Caco-2 (cell line): ENCODE measurements around the gene NDUFB4. TPM values are rescaled to one million over a fixed set of nuclear protein-coding genes. Genes with fewer than 3 reads are reported as not detected.
A peak's percentile ranks its signal among the peaks of the same experiment; 100 is the strongest.

ENCODE experiments used
- BruUV-seq: library from RNA; stranded (reverse); fragments of 400-500 nt; replicated peaks from 2 replicates; lab custom pipeline; 2021; lab: Mats Ljungman, UMichigan
- CTCF ChIA-PET: fragments of 300-600 bp; sonication (Branson Sonifier 250); formaldehyde crosslinking; loops from one replicate; lab custom pipeline; 2022; ENCODE audit warnings: antibody characterized with exemption; lab: Charles Lee
- POLR2A ChIA-PET: fragments of 300-600 bp; sonication (Branson Sonifier 250); formaldehyde crosslinking; loops from one replicate; lab custom pipeline; 2022; ENCODE audit warnings: antibody characterized with exemption; lab: Charles Lee
- DNase-seq, 2 experiments: peaks; one replicate each; pipeline versions ENCODE4 v3.0.0 to v3.0.0-alpha.2; 2020 to 2022
- H3K27me3 ChIP-seq: replicated peaks from 2 replicates; pipeline ENCODE4 v1.6.0; 2011; ENCODE audit warnings: low read length; ENCODE audit not compliant: control insufficient read depth, insufficient read depth
- H3K36me3 ChIP-seq: 2 replicates; pipeline ENCODE4 v1.5.1; 2011; ENCODE audit warnings: low read length; ENCODE audit not compliant: control insufficient read depth, insufficient read depth
- H3K4me1 ChIP-seq: fragments of 250-450 bp; sonication (Bioruptor Pico); 2 replicates; pipeline ENCODE4 v1.5.1; 2020; ENCODE audit warnings: mild to moderate bottlenecking
- H3K4me3 ChIP-seq: 2 replicates; pipeline ENCODE4 v1.5.1; 2011; ENCODE audit warnings: low read depth, mild to moderate bottlenecking, control low read depth, low read length
- H3K9me3 ChIP-seq: fragments of 250-450 bp; sonication (Bioruptor Pico); 2 replicates; pipeline ENCODE4 v1.5.1; 2020; ENCODE audit warnings: mild to moderate bottlenecking, moderate library complexity
- H3K27ac Mint-ChIP-seq: one replicate; pipeline ENCODE4 v1.8.0; 2022; ENCODE audit warnings: mixed read lengths; ENCODE audit not compliant: unreplicated experiment
- H3K27me3 Mint-ChIP-seq: one replicate; pipeline ENCODE4 v1.8.0; 2022; ENCODE audit warnings: mixed read lengths; ENCODE audit not compliant: insufficient read depth, unreplicated experiment
- H3K36me3 Mint-ChIP-seq: one replicate; pipeline ENCODE4 v1.8.0; 2022; ENCODE audit warnings: mild to moderate bottlenecking, mixed read lengths; ENCODE audit not compliant: insufficient read depth, unreplicated experiment
- H3K4me1 Mint-ChIP-seq: one replicate; pipeline ENCODE4 v1.8.0; 2022; ENCODE audit warnings: low read depth, mixed read lengths; ENCODE audit not compliant: unreplicated experiment
- H3K4me3 Mint-ChIP-seq: one replicate; pipeline ENCODE4 v1.8.0; 2022; ENCODE audit warnings: mild to moderate bottlenecking, moderate library complexity, mixed read lengths; ENCODE audit not compliant: unreplicated experiment
- H3K9me3 Mint-ChIP-seq: one replicate; pipeline ENCODE4 v1.8.0; 2022; ENCODE audit warnings: mixed read lengths; ENCODE audit not compliant: unreplicated experiment
- CTCF ChIP-seq, 2 experiments: fragments of 200-600 bp in 1 of 2; IDR thresholded peaks; 1 replicate in 1 of 2; 2 replicates in 1 of 2; pipeline versions ENCODE4 v1.5.1 to v1.8.0; 2011 to 2022; ENCODE audit warnings: antibody characterized with exemption in 1 of 2, control low read depth in 1 of 2, inconsistent platforms in 1 of 2, low read depth in 1 of 2, low read length in 1 of 2, mild to moderate bottlenecking in 1 of 2, moderate library complexity in 1 of 2; ENCODE audit not compliant: insufficient read depth in 1 of 2, severe bottlenecking in 1 of 2, unreplicated experiment in 1 of 2
- intact Hi-C: fragments of 100-400 bp; cut with micrococcal nuclease; formaldehyde crosslinking; loops from one replicate; pipeline ENCODE4 v1.10.0; 2022; ENCODE audit not compliant: unreplicated experiment
- total RNA-seq: library from RNA; stranded (reverse); gene quantifications from 2 replicates; pipeline ENCODE4 v1.2.3, GENCODE V29; 2022

NDUFB4 gene
- total RNA-seq, 1 experiment from 2014 or later, result 136 TPM

GRCh38 chr3:120622457-120622856, 26.3 kb downstream of the NDUFB4 start:
- 0 out of 2 replicates have a peak, but pooled peaks cover 1% of the 10 kb centered on the region for H3K36me3 ChIP-seq
- no TSS peak for BruUV-seq
- no peaks in the 10 kb centered on the region for H3K4me1 Mint-ChIP-seq
- peaks cover 13% of the 10 kb centered on the region for H3K36me3 Mint-ChIP-seq
- intact Hi-C loops, result no loop called here
- no peaks in the 10 kb centered on the region for H3K4me1 ChIP-seq
- H3K27ac Mint-ChIP-seq, result no peak overlapping the region
- CTCF ChIA-PET, result interaction anchor here (1.0 kb wide), 1 partner anchor 55 kb away, joined by 5 read pairs; no protein-coding TSS in a partner anchor
- peaks cover 3% of the 10 kb centered on the region; the same call in 1 of the 2 replicates for H3K9me3 ChIP-seq
- H3K4me3 ChIP-seq, result no peak overlapping the region
- no peaks in the 10 kb centered on the region for H3K27me3 Mint-ChIP-seq
- no peaks in the 10 kb centered on the region for H3K27me3 ChIP-seq
- POLR2A ChIA-PET, result no interaction called here
- H3K4me3 Mint-ChIP-seq, result no peak overlapping the region
- DNase-seq, result no peak
- peaks cover 38% of the 10 kb centered on the region for H3K9me3 Mint-ChIP-seq
- no peak for TF ChIP-seq CTCF (IDR thresholded peaks at IDR 0.05; ENCODE audit: insufficient read depth in 1 of 2, low read depth in 1 of 2, low read length in 1 of 2, severe bottlenecking in 1 of 2, unreplicated experiment in 1 of 2)

- Mint-ChIP-seq H3K36me3 (peaks cover 13% of the 10 kb centered on the region), H3K27ac (no peak overlapping the region), H3K9me3 (peaks cover 38% of the 10 kb centered on the region), H3K4me1 (no peaks in the 10 kb centered on the region), H3K27me3 (no peaks in the 10 kb centered on the region), H3K4me3 (no peak overlapping the region)
- intact Hi-C loops, result no loop called here
- peak; percentile 2 to 15 for TF ChIP-seq CTCF (IDR thresholded peaks at IDR 0.05; ENCODE audit: insufficient read depth in 1 of 2, low read depth in 1 of 2, low read length in 1 of 2, severe bottlenecking in 1 of 2, unreplicated experiment in 1 of 2)
- Histone ChIP-seq H3K9me3 (peaks cover 3% of the 10 kb centered on the region; the same call in 1 of the 2 replicates), H3K27me3 (no peaks in the 10 kb centered on the region), H3K4me3 (no peak overlapping the region), H3K36me3 (0 out of 2 replicates have a peak, but pooled peaks cover 1% of the 10 kb centered on the region), H3K4me1 (no peaks in the 10 kb centered on the region)
- DNase-seq, result peak; percentile 40 to 55
- BruUV-seq, result no TSS peak
- ChIA-PET POLR2A (interaction anchor here (0.6 kb wide), 1 partner anchor 307 kb away, joined by 4 read pairs; no protein-coding TSS in a partner anchor), CTCF (interaction anchor here (1.0 kb wide), 1 partner anchor 56 kb away, joined by 5 read pairs; no protein-coding TSS in a partner anchor)
Observed at GRCh38 chr3:120622870-120623726, 27.0 kb downstream of the NDUFB4 start.

DNA sequence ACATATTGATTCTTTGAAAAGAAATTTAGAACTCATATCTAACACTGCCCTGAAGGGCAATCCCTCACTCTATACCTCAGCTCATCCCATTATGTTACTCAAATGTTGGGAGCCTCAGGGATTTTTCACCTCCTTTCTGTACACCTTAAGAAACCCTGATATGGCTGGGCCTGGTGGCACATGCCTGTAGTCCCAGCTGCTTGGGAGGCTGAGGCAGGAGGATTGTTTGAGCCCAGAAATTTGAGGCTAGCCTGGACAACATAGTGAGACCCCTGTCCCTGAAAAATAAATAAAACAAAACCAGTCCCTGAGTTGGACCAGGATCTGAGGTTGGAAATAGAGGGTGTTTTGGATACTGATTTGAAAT, 27.6 kb downstream of the NDUFB4 start:
- peaks cover 3% of the 10 kb centered on the region; the same call in 1 of the 2 replicates for H3K9me3 ChIP-seq

More for the DNA sequence above, 27.6 kb downstream of the NDUFB4 start:
- Mint-ChIP-seq H3K27ac (no peak overlapping the region), H3K36me3 (peaks cover 17% of the 10 kb centered on the region), H3K4me3 (no peak overlapping the region), H3K9me3 (peaks cover 38% of the 10 kb centered on the region), H3K4me1 (no peaks in the 10 kb centered on the region), H3K27me3 (no peaks in the 10 kb centered on the region)
- Histone ChIP-seq H3K4me3 (no peak overlapping the region), H3K27me3 (no peaks in the 10 kb centered on the region), H3K36me3 (0 out of 2 replicates have a peak, but pooled peaks cover 1% of the 10 kb centered on the region), H3K4me1 (no peaks in the 10 kb centered on the region)
- no peak for DNase-seq
- intact Hi-C loops, result no loop called here
- BruUV-seq, result no TSS peak
- POLR2A ChIA-PET, result no interaction called here
- CTCF ChIA-PET, result no interaction called here
- no peak for TF ChIP-seq CTCF (IDR thresholded peaks at IDR 0.05; ENCODE audit: insufficient read depth in 1 of 2, low read depth in 1 of 2, low read length in 1 of 2, severe bottlenecking in 1 of 2, unreplicated experiment in 1 of 2)
